ENCODE results near the gene CYP27A1. TPM values are rescaled to one million over a fixed set of nuclear protein-coding genes. Genes with fewer than 3 reads are reported as not detected.

CYP27A1 gene
- total RNA-seq, 4 donors from 2014 or later = 1.7 to 11.2 (median 6.4) TPM

GRCh38 chr2:218746470-218746795 lies 35.5 kb upstream of the CYP27A1 start:
- Histone ChIP-seq H3K4me1 (peaks cover 0 to 3% (median 0%) of the 10 kb centered on the region in 3 donors), H3K36me3 (peaks cover 15 to 88% (median 19%) of the 10 kb centered on the region in 3 donors), H3K27me3 (no peaks in the 10 kb centered on the region), H3K27ac (no peak overlapping the region), H3K9me3 (no peaks in the 10 kb centered on the region), H3K4me3 (no peak overlapping the region)
- no peak for DNase-seq
- intact Hi-C loops (cut with DNase I) = no loop called here
- TF ChIP-seq POLR2A (IDR thresholded peaks at IDR 0.05) (no peak), CTCF (IDR thresholded peaks at IDR 0.05) (no peak)
- WGBS, 2 donors = 100% methylated on average over 1 of the region's 1 CpG

- Histone ChIP-seq H3K27me3 (no peaks in the 10 kb centered on the region), H3K4me1 (peaks cover 0 to 3% (median 0%) of the 10 kb centered on the region in 3 donors), H3K9me3 (no peaks in the 10 kb centered on the region), H3K27ac (no peak overlapping the region), H3K4me3 (no peak overlapping the region), H3K36me3 (peaks cover 15 to 88% (median 19%) of the 10 kb centered on the region in 3 donors)
- intact Hi-C loops (cut with DNase I) = no loop called here
- DNase-seq = no peak
- TF ChIP-seq POLR2A (IDR thresholded peaks at IDR 0.05) (no peak), CTCF (IDR thresholded peaks at IDR 0.05) (no peak)
- 88 to 96% methylated on average over 9 to 10 of the region's 10 CpGs for WGBS, 2 donors
Measured at GRCh38 chr2:218746960-218747359, 35.0 kb upstream of the CYP27A1 start.

- Histone ChIP-seq H3K36me3 (peaks cover 19 to 98% (median 23%) of the 10 kb centered on the region in 3 donors), H3K27ac (no peak overlapping the region), H3K9me3 (no peaks in the 10 kb centered on the region), H3K4me3 (no peak overlapping the region), H3K4me1 (peaks cover 0 to 3% (median 0%) of the 10 kb centered on the region in 3 donors), H3K27me3 (no peaks in the 10 kb centered on the region)
- WGBS, 2 donors = 87 to 93% methylated on average over 8 of the region's 8 CpGs
- no peak for TF ChIP-seq CTCF (IDR thresholded peaks at IDR 0.05)
- TF ChIP-seq POLR2A (IDR thresholded peaks at IDR 0.05) = no peak
- intact Hi-C loops (cut with DNase I) = no loop called here
- DNase-seq = no peak
Measured at GRCh38 chr2:218748741-218749441, 33.1 kb upstream of the CYP27A1 start.

- no peak for DNase-seq
- Histone ChIP-seq H3K4me3 (no peak overlapping the region), H3K4me1 (no peaks in the 10 kb centered on the region), H3K36me3 (peaks cover 8 to 82% (median 28%) of the 10 kb centered on the region in 3 donors), H3K27me3 (no peaks in the 10 kb centered on the region), H3K27ac (no peak overlapping the region), H3K9me3 (no peaks in the 10 kb centered on the region)
- WGBS, 2 donors = 96 to 100% methylated on average over 2 to 3 of the region's 3 CpGs
- no peak for TF ChIP-seq POLR2A (IDR thresholded peaks at IDR 0.05)
- intact Hi-C loops (cut with DNase I) = no loop called here
Measured at GRCh38 chr2:218754201-218754600, 27.7 kb upstream of the CYP27A1 start.

GRCh38 chr2:218754781-218755180 lies 27.2 kb upstream of the CYP27A1 start:
- Histone ChIP-seq H3K4me1 (peaks cover 0 to under 1% (median 0%) of the 10 kb centered on the region in 3 donors), H3K27me3 (no peaks in the 10 kb centered on the region), H3K27ac (no peak overlapping the region), H3K4me3 (no peak overlapping the region), H3K36me3 (peaks cover 5 to 77% (median 22%) of the 10 kb centered on the region in 3 donors), H3K9me3 (no peaks in the 10 kb centered on the region)
- TF ChIP-seq CTCF (IDR thresholded peaks at IDR 0.05) (no peak), POLR2A (IDR thresholded peaks at IDR 0.05) (no peak)
- DNase-seq = no peak
- WGBS, 2 donors = 82 to 93% methylated on average over 7 of the region's 7 CpGs
- intact Hi-C loops (cut with DNase I) = no loop called here
